ENCODE measurements around the gene USP48.

The USP48 gene

DNA sequence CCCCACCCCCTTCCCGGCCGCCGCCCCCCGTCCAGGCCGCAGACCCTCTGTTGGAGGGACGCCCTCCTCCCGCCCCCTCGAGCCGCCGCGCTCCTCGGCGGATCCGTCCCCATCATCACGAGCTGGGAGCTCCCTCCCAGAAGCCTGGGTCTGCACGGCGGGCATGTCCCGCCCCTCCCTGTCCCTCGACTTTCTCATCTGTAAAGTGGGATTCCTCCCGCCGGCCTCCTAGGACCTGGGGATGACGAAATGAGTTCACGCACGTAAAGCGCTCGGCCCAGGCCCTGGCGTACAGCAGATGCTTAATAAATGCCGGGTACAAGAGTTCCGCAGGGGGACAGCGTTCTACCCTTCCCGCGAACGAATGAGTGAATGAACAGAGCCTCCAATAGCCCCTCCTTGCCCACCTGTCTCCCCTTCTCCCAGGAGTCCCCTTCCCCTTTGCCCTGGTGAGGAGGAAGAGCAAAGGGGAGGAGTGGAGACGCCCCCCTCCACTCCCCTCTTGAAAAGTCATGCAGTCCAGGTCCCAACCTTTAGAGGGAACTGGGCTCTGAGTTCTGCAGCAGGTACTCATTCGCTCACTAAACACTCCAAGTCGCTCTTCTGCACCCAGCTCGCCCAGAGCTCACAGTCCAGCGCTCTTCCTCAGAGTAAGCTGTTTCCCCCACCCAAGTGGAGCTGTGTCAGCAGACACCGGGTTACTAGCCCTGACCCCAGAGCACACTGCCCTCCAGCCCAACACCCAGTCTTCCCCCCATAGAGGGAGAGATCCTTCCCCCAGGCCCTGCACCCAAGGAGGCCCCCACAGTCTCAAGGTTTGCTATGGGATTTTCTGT lies 130.6 kb downstream of the USP48 start:
- no peak for FAIRE-seq

DNA sequence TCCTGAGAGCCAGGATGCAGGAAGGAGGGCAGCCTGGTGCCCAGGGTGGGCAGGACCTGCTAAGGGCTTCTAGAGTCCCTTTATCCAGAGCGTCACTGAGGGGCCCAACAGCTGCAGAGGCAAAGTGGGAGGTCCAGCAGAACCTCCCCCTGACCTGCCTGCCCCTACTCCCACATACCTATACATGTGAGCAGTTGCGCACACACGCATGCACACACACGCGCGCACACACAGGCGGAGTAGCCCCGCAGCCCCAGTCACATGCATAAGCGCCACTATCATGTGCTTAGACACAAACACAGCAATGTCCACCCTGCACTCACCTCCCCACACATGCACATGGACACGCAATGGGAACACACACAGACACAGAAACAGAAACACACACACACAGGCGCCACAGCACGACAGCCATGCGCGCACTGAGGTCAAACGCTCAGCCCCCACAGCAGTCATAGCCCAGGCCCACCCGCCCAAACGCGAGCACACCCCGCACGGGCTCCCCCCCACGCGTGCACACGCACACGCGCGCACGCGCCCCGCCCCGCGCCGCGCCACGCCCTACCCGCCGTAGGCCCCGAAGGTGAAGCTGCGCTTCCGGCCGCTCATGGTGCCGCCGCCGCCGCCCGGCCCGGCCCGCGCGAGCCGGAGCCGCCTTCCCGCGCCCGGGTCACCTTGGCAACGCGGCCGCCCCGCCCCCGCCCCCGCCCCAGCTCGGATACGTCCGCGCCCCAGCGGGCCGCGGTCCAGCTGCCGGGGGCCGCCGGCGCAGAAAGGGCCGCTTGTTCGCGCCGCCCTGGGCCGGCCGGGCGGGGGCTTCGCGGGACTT lies 131.5 kb downstream of the USP48 start:
- no peak for FAIRE-seq

DNA sequence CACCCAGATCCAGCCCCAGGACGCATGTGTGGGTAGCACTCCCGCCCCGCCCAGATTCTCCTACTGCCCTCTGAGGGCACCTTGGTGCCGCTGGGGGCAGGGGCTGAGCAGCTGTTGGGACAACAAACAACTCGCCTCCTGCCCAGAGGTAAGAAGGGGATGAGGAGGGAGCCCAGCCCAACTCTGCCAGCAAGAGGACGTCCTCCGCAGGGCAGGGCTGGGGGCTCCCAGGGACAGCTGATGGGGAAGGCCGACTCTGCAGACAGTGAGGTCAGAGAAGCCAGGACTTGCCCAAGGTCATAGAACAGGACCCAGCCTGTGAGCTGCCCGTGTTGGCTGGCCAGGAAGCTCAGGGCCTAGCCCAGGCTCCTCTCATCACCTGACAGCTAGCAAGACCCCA lies 132.5 kb downstream of the USP48 start:
- no peak for FAIRE-seq

DNA sequence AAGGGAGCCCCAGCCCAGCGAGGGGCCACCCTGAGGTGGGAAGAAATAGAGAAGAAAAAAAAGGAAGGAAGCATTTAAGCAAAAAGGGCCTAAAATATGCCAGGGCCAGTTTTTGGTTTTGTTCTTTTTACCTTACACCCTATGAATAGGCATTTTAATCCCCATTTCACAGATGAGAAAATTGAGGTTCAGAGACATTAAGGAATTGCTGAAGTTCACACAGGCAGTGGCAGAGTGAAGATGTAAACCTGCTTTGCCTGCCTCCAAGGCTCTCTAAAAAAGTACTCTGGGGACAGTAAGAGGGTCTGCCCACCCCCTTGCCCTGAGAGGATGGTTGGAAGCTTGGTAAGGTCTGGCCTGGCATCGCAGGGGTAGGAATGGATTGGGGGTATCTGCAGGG lies 133.6 kb downstream of the USP48 start:
- no peak for FAIRE-seq

DNA sequence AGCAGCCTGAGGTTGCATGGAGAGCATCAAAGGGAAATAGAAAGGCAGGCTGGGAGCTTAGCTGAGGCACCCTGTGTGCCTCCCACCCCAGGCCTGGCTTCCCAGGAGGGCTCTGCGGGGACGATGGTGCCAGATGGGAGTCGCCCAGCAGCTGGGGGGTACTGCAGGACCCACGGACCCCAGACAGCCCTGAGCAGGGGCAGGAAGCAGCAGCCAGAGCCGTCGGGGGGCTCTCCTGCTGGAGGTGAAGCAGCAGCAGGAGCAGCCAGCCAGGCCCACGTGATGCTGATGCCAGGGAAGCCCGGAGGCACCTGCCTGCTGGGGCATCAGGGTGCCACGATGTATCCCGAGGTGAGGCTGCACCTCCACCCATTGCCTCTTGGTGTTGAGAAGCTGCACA lies 134.2 kb downstream of the USP48 start:
- FAIRE-seq, result no peak

DNA sequence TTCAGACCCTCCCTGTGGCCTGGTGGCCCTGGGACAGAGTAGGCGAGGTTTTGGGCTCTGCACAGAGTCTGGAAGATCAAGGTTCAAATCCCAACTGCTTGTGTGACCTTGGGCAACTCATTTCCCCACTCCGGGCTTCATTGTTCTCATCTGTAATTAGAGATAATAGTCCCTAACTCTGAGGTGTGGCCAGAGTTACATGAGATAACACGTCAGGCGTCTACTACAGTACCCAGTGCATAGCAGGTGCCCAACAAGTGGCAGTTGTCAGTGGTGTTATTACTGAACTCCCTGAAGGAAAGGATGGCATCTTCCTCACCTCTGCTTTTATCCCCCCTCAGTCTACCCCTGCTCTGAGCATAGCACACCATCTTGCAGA lies 134.6 kb downstream of the USP48 start:
- FAIRE-seq, result no peak

DNA sequence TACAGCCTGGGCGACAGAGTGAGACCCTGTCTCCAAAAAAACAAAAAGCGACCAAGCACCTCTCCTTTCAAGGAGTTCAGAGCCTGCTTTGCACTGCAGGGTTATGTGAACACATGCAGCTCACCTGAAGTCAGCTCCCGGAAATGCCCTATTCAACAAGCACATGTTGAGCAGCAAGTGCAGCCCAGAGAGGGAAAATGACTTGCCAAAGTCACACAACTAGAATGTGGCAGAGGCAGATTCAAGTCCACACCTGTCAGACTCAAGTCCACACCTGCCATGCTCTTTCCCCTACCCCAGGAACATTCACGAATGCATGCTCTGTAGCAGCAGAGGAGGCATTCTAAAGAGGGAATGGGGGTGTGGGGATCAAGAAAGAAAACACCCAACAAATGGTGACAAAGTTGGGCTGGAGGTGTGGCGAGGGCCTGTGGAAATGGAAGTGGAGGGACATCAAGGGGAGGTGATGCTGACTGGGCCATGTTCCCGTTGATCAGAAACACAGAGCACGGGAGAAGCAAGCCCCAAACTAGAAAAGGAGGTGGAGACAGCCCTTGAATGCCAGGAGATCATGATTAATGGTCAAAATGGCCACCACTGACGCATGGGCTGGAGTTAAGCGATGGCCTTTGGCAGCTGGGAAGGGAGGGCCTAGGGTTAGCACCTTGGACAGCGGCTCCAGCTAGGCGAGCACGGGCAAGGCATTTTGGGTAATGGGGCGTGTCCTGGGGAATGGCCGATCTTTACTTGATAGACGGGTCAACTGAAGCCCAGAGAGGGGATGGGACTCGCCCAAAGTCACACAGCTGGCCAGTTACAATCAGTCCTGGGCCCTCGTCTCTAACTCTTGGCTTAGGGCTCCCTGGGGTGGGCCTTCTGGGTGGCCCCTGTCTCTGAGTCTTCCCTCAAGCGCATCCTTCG lies 135.3 kb downstream of the USP48 start:
- no peak for FAIRE-seq

DNA sequence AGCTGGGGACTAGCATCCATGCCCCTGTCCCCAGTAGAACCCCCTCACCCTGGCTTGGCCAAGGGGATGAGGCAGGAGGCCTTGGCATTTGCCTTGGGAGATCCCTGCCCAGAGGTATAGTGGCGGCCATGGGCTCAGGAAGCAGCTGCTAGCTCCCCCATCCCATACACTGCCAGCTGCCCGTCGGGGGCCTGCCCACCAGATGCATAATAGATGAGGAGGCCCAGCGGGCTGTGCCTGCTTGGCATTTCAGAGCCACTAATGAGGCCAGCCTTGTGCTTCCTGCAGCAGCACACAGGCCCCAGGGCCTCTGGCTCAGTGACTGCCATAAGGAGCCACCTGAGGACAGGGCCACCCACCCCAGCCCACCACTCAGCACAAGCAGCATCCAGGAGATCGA lies 137.4 kb downstream of the USP48 start:
- no peak for FAIRE-seq

DNA sequence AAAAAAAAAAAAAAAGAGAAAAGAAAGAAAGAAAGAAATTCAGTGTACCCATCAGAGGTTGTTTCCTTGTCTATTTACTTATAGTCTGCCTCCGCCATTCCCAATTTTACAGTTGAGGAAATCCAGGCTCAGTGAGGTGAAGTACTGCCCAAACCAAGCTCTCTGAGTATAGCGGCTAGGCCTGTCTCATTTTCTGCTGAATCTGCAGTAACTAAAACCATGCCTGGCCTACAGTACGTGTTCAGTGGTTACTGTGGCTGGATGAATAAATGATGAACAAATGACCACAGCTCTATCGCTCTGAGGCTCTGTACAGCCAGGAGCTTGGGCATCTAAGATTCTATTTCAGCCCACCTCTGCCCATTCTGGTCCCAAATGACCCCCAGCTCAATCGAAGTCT lies 138.0 kb downstream of the USP48 start:
- FAIRE-seq, result no peak

DNA sequence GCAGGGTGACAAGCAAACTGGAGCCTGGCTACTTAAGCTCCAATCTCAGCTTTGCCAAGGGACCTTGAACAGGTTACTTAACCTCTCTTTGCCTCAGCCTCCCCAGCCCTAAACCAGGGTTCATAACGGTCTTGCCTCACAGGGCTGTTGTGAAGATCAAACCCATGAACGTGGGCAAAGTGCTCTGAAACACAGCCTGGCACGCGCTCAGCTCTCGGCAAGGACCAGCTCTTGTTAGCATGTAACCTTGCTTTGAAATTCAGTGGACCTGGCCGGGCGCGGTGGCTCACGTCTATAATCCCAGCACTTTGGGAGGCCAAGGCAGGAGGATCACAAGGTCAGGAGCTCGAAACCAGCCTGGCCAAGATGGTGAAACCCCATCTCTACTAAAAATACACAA lies 138.6 kb downstream of the USP48 start:
- no peak for FAIRE-seq

DNA sequence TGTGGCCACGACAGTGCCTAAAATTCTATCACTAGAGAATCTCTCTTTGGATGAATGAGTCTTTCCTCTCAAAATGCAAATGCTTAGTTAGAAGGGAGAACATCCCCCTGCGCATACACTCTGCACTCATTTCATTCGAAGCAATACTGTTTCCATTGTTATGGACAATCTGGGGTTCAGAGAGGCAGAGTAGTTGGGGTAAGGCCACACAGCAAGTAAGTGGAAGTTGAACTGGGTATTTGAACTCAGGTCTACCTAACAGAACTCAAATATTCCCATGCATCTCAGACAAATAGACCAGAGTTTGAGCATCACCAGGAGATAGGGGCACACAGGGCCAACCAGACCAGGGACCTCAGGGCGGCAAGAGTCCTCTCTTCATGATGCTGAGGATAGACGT lies 139.3 kb downstream of the USP48 start:
- FAIRE-seq, result no peak

DNA sequence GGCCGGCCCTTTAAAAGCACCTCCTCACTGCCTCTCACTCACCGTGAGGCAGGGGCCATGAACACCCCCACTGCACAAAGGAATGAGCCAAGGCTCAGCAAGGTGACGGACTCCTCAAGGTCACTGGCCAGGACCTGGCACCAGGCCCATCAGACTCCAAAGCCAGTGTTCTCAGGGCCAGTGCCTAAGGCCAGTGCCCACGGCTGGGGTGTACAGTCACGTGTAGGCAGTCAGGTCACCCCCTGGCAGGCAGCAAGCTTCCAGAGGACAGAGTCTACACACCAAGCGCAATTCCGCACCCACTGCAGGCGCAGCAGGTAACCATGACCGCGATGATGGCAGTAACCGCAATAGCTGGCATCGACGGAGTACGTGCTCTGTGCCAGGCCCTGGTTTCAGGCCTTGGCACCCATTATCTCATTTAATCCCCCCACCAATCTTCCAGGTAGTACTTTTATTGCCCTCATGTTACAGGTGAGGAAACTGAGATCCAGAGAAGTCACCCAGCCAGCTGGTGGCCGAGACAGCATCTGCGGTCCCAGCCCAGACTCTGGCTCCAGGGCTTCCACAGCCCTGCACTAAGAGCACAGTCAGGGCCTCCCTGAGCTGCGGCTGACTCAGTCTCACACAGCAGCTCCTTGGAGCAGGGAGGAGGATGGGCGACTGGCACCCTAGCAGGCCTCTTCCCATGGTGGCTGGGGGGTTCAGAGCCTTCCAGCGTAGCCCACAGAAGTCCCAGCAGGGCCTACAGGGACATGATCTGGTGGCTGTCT lies 140.8 kb downstream of the USP48 start:
- FAIRE-seq, result no peak

DNA sequence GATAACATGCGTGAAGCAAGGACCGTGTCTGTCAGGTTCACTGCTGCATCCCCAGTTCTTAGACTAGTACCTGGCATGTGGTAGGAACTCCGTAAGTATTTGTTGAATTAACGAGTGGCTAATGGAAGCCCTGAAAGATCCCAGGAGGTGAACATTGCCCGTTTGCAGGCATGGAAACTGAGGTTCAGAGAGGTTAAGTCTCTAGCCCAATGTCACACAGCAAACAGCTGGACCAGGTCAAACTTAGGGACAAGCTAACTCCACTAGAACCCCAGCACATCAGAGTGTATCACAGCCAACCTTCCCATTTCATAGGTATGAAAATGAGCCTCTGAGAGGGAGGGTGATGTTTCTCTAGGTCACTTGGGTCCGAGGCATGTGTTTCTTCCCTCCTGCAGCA lies 141.4 kb downstream of the USP48 start:
- no peak for FAIRE-seq

DNA sequence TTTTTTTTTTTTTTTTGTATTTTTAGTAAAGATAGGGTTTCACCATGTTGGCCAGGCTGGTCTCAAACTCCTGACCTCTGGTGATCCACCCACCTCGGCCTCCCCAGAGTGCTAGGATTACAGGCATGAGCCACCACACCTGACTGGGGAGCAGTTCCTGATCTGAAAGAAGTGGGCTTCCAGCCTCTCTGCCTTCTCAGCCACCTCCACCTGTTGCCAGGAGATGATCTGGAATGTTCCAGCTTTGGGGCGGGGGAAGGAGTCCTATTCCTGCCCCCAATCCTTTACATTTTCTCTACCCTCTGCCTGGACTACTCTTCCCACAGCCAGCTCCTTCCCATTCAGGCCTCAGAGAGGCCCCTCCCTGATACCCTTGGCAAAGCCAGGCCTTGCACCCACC lies 141.9 kb downstream of the USP48 start:
- FAIRE-seq, result no peak

DNA sequence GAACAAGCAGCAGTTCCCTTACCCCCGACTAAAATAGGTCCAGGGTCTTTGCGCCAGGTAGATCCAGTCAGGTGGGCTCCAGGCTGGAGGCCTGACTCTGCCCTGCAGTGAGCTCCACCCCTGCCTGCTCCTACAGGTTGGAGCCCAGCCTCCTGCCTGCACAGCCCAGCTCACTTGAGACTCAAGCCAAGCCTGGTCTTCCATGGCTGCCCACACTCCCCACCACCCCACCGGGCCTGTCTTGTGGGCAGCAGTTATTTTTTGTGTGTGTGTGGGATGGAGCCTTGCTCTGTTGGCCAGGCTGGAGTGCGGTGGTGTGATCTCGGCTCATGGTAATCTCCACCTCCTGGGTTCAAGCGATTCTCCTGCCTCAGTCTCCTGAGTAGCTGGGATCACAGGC lies 142.3 kb downstream of the USP48 start:
- FAIRE-seq, result no peak

DNA sequence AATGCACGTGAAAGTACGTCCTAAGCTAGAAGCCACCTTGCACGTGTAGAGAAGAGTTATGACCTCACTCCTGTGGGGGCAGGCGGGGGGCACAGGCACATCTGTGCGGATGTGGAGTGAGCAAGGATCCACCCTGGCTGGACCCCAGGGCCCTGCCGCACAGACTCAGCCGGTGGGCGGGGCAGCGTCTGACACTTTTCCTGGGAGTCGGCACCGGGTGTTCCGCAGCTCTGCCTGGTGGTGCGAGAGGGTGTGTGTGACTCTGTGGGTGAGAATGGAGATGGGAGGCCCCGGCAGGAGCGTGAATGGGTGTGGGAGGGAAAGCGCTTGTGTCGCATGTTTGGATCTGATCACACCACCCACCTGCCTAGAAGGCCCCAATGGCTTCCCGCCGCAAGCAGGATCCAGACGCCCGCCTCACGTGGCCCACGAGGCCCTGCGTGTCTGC lies 143.3 kb downstream of the USP48 start:
- no peak for FAIRE-seq

DNA sequence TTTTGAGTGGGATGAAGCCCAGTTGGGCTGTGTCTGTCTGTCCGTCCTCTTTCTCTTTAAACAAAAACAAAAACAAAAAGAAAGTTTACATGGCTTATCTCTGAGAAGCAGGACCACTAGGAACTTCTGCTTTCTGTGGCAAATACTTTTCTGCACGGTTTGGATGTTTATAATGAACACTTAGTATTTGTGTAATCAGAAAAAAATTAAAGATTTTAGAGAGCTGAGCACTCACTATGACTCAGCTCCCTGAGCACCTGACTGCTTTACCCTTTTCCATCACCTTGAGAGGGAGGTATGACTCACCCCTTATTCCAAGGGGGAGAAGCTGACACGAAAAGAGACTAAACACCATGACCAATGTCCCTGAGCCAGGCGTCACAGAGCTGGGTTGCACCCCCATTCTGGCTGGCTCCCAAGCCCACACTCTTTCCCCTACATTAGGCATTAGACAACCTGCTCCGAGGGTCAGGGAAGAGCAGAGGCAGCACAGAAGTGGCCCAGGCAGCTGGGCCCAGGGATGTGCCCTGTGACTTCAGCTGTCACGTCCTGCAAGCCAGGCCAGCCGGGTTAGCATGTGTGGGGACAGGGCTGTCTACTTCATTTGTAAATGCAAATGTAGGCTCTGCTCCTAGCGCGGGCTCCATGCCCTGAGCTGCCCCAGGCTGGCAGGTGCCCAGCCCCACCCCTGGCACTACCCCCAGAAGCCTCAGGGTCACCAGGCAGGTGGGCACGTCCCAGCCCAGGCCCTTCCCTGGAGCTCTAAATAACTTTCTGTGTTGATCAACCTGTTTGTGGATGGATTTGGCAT lies 144.2 kb downstream of the USP48 start:
- no peak for FAIRE-seq

DNA sequence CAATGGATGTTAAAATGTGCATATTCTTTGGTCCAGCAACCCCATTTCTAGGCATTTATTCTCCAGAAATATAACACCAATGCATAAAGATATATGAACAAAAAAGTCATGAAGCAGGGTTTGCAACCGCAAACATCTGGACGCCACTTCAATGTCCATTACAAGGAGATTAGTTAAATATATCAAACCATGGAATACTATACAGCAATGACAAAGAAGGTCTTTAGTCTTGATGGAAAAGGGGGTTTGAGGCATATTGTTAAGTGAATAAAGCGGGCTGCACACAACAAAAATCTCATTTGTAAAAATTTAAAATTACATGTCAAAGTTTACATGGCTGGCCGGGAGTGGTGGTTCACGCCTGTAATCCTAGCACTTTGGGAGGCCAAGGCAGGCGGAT lies 145.4 kb downstream of the USP48 start:
- FAIRE-seq, result no peak

DNA sequence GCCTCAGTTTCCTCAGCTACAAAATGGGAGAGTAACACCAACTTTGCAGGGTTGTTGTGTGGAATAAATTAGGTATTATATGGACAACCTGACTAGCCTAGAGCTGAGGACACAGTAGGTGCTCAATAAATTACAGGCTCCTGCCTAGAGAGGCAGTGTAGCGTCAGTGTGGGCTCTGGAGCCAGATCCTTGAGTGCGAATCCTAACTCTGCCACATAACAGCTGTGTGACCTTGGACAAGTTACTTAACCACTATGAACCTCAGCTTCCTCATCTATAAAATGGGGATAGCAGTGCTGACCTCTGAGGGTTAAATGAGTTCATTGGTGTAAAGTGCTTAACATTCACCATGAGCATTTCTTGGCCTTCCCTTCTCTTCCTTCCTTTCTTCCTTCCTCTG lies 146.9 kb downstream of the USP48 start:
- no peak for FAIRE-seq

DNA sequence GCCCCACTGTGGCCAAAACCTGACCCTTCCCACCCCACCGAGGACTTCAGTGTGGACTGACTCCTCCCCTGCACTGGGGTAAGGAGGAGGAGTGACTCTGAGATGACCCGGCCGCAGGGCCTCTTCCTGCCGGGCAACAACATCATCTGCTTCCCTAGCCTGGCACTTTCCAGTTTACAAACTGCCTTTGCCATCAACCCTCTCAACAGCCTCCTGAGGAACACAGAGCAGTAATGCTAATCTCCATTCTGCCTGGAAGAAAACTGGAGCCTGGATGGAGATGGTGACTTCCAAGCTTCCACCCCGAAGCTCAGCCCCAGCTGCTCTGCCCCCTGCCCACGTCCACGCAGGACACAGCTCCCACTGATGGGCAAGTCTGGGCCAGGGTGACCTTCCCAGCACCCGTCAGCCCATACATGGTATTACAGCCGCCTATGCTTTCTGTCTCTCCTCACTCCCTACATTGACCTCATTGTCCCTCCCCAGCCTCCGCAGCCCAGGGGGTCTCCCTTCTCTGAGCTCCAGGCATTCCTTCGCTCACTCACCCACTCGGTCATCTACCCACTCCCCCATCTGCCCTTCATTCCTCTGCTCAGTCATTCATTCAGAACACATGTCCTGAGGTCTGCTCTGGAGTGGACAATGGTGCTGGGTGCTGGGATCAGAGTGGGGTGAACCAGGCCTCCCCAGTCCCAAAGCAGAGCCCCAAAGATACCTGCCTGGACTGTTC lies 148.0 kb downstream of the USP48 start:
- no peak for FAIRE-seq

All from colon (tissue), 2 donors.